PC-3 (cell line): ENCODE results near the gene MYEOV. TPM values are rescaled to one million over a fixed set of nuclear protein-coding genes. Genes with fewer than 3 reads are reported as not detected.

Experiments used
- ATAC-seq: fragments of 200-7000 bp; cut with Tn5 transposase; 2 replicates; pipeline ENCODE4 v1.9.1; 2020; ENCODE audit warnings: mild to moderate bottlenecking, moderate library complexity
- BruUV-seq: library from RNA; stranded (reverse); fragments of 400-500 nt; replicated peaks from 2 replicates; lab custom pipeline; 2021; lab: Mats Ljungman, UMichigan
- CTCF ChIA-PET: fragments of 300-600 bp; sonication (Branson Sonifier 250); formaldehyde crosslinking; loops from one replicate; lab custom pipeline; 2022; ENCODE audit warnings: antibody characterized with exemption; lab: Charles Lee
- POLR2A ChIA-PET: fragments of 300-600 bp; sonication (Branson Sonifier 250); formaldehyde crosslinking; loops from one replicate; lab custom pipeline; 2022; ENCODE audit warnings: antibody characterized with exemption; ENCODE audit not compliant: unreplicated experiment; lab: Charles Lee
- DNase-seq: peaks from one replicate; pipeline ENCODE4 v3.0.0-alpha.2; 2015
- H2AFZ ChIP-seq: fragments of 300-600 bp; sonication (generic); 2 replicates; pipeline ENCODE4 v1.6.0; 2016; ENCODE audit warnings: antibody characterized with exemption, low read length
- H3F3A ChIP-seq: fragments of 300-600 bp; sonication (generic); one replicate; pipeline ENCODE4 v1.6.0; 2017; ENCODE audit warnings: antibody characterized with exemption, low read length, control low read depth, mild to moderate bottlenecking; ENCODE audit not compliant: unreplicated experiment
- H3K27ac ChIP-seq: fragments of 300-600 bp; sonication (generic); 2 replicates; pipeline ENCODE4 v1.5.1; 2016; ENCODE audit warnings: mild to moderate bottlenecking, low read length
- H3K27me3 ChIP-seq: fragments of 300-600 bp; sonication (generic); 2 replicates; pipeline ENCODE4 v1.6.1; 2016; ENCODE audit warnings: low read length, mixed read lengths
- H3K36me3 ChIP-seq: fragments of 300-600 bp; sonication (generic); 2 replicates; pipeline ENCODE4 v1.6.1; 2016; ENCODE audit warnings: low read depth, mixed run types, low read length, mixed read lengths
- H3K4me1 ChIP-seq: fragments of 300-600 bp; sonication (generic); 2 replicates; pipeline ENCODE4 v1.5.1; 2016; ENCODE audit warnings: low read length; ENCODE audit not compliant: insufficient read depth
- H3K4me2 ChIP-seq: fragments of 300-600 bp; sonication (generic); 2 replicates; pipeline ENCODE4 v1.6.0; 2016; ENCODE audit warnings: low read length
- H3K4me3 ChIP-seq: fragments of 300-600 bp; sonication (generic); 2 replicates; pipeline ENCODE4 v1.5.1; 2016; ENCODE audit warnings: mild to moderate bottlenecking, low read length, mixed read lengths
- H3K79me2 ChIP-seq: fragments of 300-600 bp; sonication (generic); 2 replicates; pipeline ENCODE4 v1.6.1; 2017; ENCODE audit warnings: low read length, mixed read lengths
- H3K9ac ChIP-seq: fragments of 300-600 bp; sonication (generic); 2 replicates; pipeline ENCODE4 v1.6.0; 2016; ENCODE audit warnings: mild to moderate bottlenecking, low read length
- H3K9me2 ChIP-seq: fragments of 300-600 bp; sonication (generic); replicated peaks from 2 replicates; pipeline ENCODE4 v1.6.1; 2016; ENCODE audit warnings: mixed run types, low read length, mixed read lengths
- H3K9me3 ChIP-seq: fragments of 300-600 bp; sonication (generic); 2 replicates; pipeline ENCODE4 v1.6.1; 2016; ENCODE audit warnings: low read length, mixed read lengths
- H4K20me1 ChIP-seq: fragments of 300-600 bp; sonication (generic); 2 replicates; pipeline ENCODE4 v1.6.1; 2016; ENCODE audit warnings: low read length, mixed read lengths
- EZH2 ChIP-seq: fragments of 300-600 bp; sonication (generic); IDR thresholded peaks from one replicate; pipeline ENCODE4 v1.6.1; 2017; ENCODE audit warnings: antibody characterized with exemption, mild to moderate bottlenecking, low read length; ENCODE audit not compliant: unreplicated experiment
- EZH2phosphoT487 ChIP-seq: fragments of 300-600 bp; sonication (generic); IDR thresholded peaks from 2 replicates; pipeline ENCODE4 v1.6.1; 2018; ENCODE audit warnings: mild to moderate bottlenecking, antibody characterized with exemption, low read length, borderline replicate concordance
- intact Hi-C: fragments of 100-400 bp; cut with micrococcal nuclease; formaldehyde crosslinking; loops from 2 replicates; pipeline ENCODE4 v1.9.0; 2023
- total RNA-seq: library from RNA; depleted of rRNA; stranded (reverse); fragments of >200 nt; gene quantifications from 2 replicates; pipeline ENCODE4 v1.2.3, GENCODE V29; 2014
- TF ChIP-seq, protein P1 (sequence below): fragments of 300-600 bp; sonication (generic); conservative IDR thresholded peaks from 2 replicates; pipeline ENCODE4 v1.5.1; 2017; ENCODE audit warnings: antibody characterized with exemption, low read depth, mild to moderate bottlenecking, low read length

Gene MYEOV
- total RNA-seq, 1 experiment from 2014 or later = 59.0 TPM

GRCh38 chr11:69263736-69264052, 30.3 kb upstream of the MYEOV start:
- no peak overlapping the region for H3K4me3 ChIP-seq
- H3K36me3 ChIP-seq = no peaks in the 10 kb centered on the region
- no peak for ATAC-seq
- no peaks in the 10 kb centered on the region for H3K79me2 ChIP-seq
- no peak overlapping the region for H2AFZ ChIP-seq
- no peak for TF ChIP-seq EZH2phosphoT487
- TF ChIP-seq, protein P1, sequence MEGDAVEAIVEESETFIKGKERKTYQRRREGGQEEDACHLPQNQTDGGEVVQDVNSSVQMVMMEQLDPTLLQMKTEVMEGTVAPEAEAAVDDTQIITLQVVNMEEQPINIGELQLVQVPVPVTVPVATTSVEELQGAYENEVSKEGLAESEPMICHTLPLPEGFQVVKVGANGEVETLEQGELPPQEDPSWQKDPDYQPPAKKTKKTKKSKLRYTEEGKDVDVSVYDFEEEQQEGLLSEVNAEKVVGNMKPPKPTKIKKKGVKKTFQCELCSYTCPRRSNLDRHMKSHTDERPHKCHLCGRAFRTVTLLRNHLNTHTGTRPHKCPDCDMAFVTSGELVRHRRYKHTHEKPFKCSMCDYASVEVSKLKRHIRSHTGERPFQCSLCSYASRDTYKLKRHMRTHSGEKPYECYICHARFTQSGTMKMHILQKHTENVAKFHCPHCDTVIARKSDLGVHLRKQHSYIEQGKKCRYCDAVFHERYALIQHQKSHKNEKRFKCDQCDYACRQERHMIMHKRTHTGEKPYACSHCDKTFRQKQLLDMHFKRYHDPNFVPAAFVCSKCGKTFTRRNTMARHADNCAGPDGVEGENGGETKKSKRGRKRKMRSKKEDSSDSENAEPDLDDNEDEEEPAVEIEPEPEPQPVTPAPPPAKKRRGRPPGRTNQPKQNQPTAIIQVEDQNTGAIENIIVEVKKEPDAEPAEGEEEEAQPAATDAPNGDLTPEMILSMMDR = no peak
- no peak for TF ChIP-seq EZH2
- no peaks in the 10 kb centered on the region for H3K27me3 ChIP-seq
- POLR2A ChIA-PET = no interaction called here
- no peaks in the 10 kb centered on the region for H3K9me2 ChIP-seq
- no peaks in the 10 kb centered on the region for H3K9me3 ChIP-seq
- intact Hi-C loops = no loop called here
- BruUV-seq = no TSS peak
- no peaks in the 10 kb centered on the region for H3F3A ChIP-seq
- H3K4me1 ChIP-seq = no peaks in the 10 kb centered on the region
- no peak overlapping the region for H3K27ac ChIP-seq
- no peak overlapping the region for H3K9ac ChIP-seq
- CTCF ChIA-PET = no interaction called here
- DNase-seq = no peak
- no peaks in the 10 kb centered on the region for H4K20me1 ChIP-seq
- no peak overlapping the region for H3K4me2 ChIP-seq

DNA sequence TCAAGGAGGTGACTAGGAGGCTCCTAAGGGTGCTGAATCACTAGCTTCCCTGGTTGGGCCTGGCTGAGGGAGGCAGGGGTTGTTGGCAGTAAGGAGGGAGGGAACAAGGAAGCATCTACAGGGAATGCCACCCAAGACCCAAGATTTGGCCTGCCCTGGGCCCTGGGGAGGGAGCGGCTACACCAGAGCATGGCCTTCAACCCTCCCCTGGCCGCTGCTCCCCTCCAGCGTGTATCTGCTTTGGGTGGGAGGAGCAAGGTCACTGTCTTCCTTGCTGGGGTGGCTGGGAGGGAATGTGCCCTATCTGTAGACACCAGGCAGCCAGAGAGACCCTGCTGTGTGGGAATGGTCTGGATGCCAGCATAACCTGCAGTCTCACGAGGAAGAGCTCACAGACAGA, 29.5 kb upstream of the MYEOV start:
- TF ChIP-seq EZH2 (no peak), EZH2phosphoT487 (no peak)
- TF ChIP-seq, protein P1 = no peak
- Histone ChIP-seq H3K4me3 (no peak overlapping the region), H3K27ac (no peak overlapping the region), H3K79me2 (no peaks in the 10 kb centered on the region), H3K4me2 (no peak overlapping the region), H3K4me1 (no peaks in the 10 kb centered on the region), H3K9ac (no peak overlapping the region), H3K27me3 (no peaks in the 10 kb centered on the region), H3K36me3 (no peaks in the 10 kb centered on the region), H3K9me2 (no peaks in the 10 kb centered on the region), H3F3A (no peaks in the 10 kb centered on the region), H4K20me1 (no peaks in the 10 kb centered on the region), H2AFZ (no peak overlapping the region), H3K9me3 (no peaks in the 10 kb centered on the region)
- POLR2A ChIA-PET = no interaction called here
- CTCF ChIA-PET = no interaction called here
- BruUV-seq = no TSS peak
- ATAC-seq (no peak), DNase-seq (no peak)
- intact Hi-C loops = no loop called here

DNA sequence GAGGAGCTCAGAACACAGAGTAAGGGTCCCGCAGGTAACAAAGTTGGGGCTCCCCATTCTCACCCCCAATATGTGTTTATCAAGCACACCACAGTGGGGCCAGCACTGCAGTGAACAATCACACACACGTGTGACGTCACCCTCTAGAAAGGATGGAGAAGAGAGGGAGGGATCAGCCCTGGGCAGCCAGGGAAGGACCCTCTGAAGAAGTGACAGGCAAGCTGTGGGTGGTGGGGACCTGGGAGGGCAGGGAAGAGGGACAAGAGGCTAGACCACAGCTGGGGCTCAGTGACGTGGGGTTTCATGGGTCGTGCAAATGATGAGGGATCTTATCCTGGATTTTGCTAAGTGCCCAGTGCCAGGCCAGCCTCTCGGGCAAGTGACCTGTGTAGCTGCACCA, 28.7 kb upstream of the MYEOV start:
- H3F3A ChIP-seq = no peaks in the 10 kb centered on the region
- intact Hi-C loops = no loop called here
- H3K4me3 ChIP-seq = no peak overlapping the region
- no peaks in the 10 kb centered on the region for H3K9me3 ChIP-seq
- POLR2A ChIA-PET = no interaction called here
- H3K27me3 ChIP-seq = no peaks in the 10 kb centered on the region
- TF ChIP-seq, protein P1 = no peak
- no peak for TF ChIP-seq EZH2phosphoT487
- TF ChIP-seq EZH2 = no peak
- DNase-seq (no peak), ATAC-seq (no peak)
- CTCF ChIA-PET = no interaction called here
- H3K27ac ChIP-seq = no peak overlapping the region
- no peak overlapping the region for H3K4me2 ChIP-seq
- no peak overlapping the region for H3K9ac ChIP-seq
- H3K36me3 ChIP-seq = no peaks in the 10 kb centered on the region
- H3K79me2 ChIP-seq = no peaks in the 10 kb centered on the region
- no TSS peak for BruUV-seq
- no peak overlapping the region for H2AFZ ChIP-seq
- no peaks in the 10 kb centered on the region for H3K4me1 ChIP-seq
- no peaks in the 10 kb centered on the region for H3K9me2 ChIP-seq
- H4K20me1 ChIP-seq = no peaks in the 10 kb centered on the region
